ENCODE data around the gene CRYAA.
A peak's percentile ranks its signal among the peaks of the same experiment; 100 is the strongest.

The CRYAA gene

GRCh38 chr21:43193651-43194302 lies 25.0 kb downstream of the CRYAA start:
- Histone ChIP-seq H3K9me3 (peaks cover 0 to 12% (median 4%) of the 10 kb centered on the region in 3 donors), H3K27ac (no peak overlapping the region), H3K36me3 (no peaks in the 10 kb centered on the region), H3K4me1 (peaks cover 0 to 16% (median 6%) of the 10 kb centered on the region in 4 donors), H3K27me3 (peaks cover 0 to 55% of the 10 kb centered on the region in 2 donors), H3K4me3 (no peak overlapping the region)
- no peak for TF ChIP-seq CTCF (IDR thresholded peaks at IDR 0.05)
- intact Hi-C loops (cut with DNase I; ENCODE audit: low total_unique reads) = no loop called here
- peak in 1 of 2 donors; percentile 56 for DNase-seq

GRCh38 chr21:43194303-43195120 lies 25.7 kb downstream of the CRYAA start:
- intact Hi-C loops (cut with DNase I; ENCODE audit: low total_unique reads) = no loop called here
- Histone ChIP-seq H3K27ac (no peak overlapping the region), H3K27me3 (peaks cover 0 to 55% of the 10 kb centered on the region in 2 donors), H3K4me1 (peaks cover 0 to 12% (median 0%) of the 10 kb centered on the region in 4 donors), H3K9me3 (peaks cover 0 to 12% (median 4%) of the 10 kb centered on the region in 3 donors), H3K4me3 (no peak overlapping the region), H3K36me3 (no peaks in the 10 kb centered on the region)
- no peak for TF ChIP-seq CTCF (IDR thresholded peaks at IDR 0.05)
- peak in 1 of 2 donors; percentile 56 for DNase-seq

GRCh38 chr21:43195121-43196021 lies 26.6 kb downstream of the CRYAA start:
- Histone ChIP-seq H3K27me3 (peaks cover 0 to 55% of the 10 kb centered on the region in 2 donors), H3K36me3 (no peaks in the 10 kb centered on the region), H3K4me3 (no peak overlapping the region), H3K27ac (no peak overlapping the region), H3K9me3 (peaks cover 0 to 12% (median 6%) of the 10 kb centered on the region in 3 donors), H3K4me1 (peaks cover 0 to 12% (median 0%) of the 10 kb centered on the region in 4 donors)
- intact Hi-C loops (cut with DNase I; ENCODE audit: low total_unique reads) = no loop called here
- peak in 1 of 2 donors; percentile 54 for DNase-seq
- no peak for TF ChIP-seq CTCF (IDR thresholded peaks at IDR 0.05)

- Histone ChIP-seq H3K4me1 (peaks cover 0 to 12% (median 0%) of the 10 kb centered on the region in 4 donors), H3K36me3 (no peaks in the 10 kb centered on the region), H3K9me3 (peaks cover 5 to 25% (median 21%) of the 10 kb centered on the region in 3 donors), H3K27me3 (peaks cover 0 to 46% of the 10 kb centered on the region in 2 donors), H3K27ac (no peak overlapping the region), H3K4me3 (no peak overlapping the region)
- DNase-seq = peak in 1 of 2 donors; percentile 28
- intact Hi-C loops (cut with DNase I; ENCODE audit: low total_unique reads) = no loop called here
- TF ChIP-seq CTCF (IDR thresholded peaks at IDR 0.05) = no peak
Measured at GRCh38 chr21:43196826-43197225, 28.0 kb downstream of the CRYAA start.

GRCh38 chr21:43198376-43198775 lies 29.6 kb downstream of the CRYAA start:
- H3K4me3 ChIP-seq = no peak overlapping the region
- peaks cover 5 to 34% (median 25%) of the 10 kb centered on the region in 3 donors for H3K9me3 ChIP-seq
- no peak for TF ChIP-seq CTCF (IDR thresholded peaks at IDR 0.05)
- no peak overlapping the region for H3K27ac ChIP-seq
- no peaks in the 10 kb centered on the region for H3K36me3 ChIP-seq
- intact Hi-C loops (cut with DNase I; ENCODE audit: low total_unique reads) = no loop called here
- H3K27me3 ChIP-seq = peaks cover 0 to 36% of the 10 kb centered on the region in 2 donors
- DNase-seq = no peak
- peaks cover 0 to 12% (median 0%) of the 10 kb centered on the region in 4 donors for H3K4me1 ChIP-seq

Measured in tibial artery (tissue), 4 donors.